AG04450 (cell line): ENCODE measurements around the gene SMOC1. TPM values are rescaled to one million over a fixed set of nuclear protein-coding genes. Genes with fewer than 3 reads are reported as not detected.

Source experiments
- CTCF ChIA-PET: fragments of 300-600, 350-600 bp; formaldehyde crosslinking; extraction: SDS; loops from one replicate; lab custom pipeline; 2022; ENCODE audit warnings: antibody characterized with exemption, inconsistent platforms; lab: Charles Lee
- POLR2A ChIA-PET: fragments of 350-600 bp; formaldehyde crosslinking; extraction: SDS; loops from one replicate; lab custom pipeline; 2021; ENCODE audit warnings: antibody characterized with exemption, inconsistent platforms; lab: Yijun Ruan, JAX
- DNase-seq: peaks from one replicate; pipeline ENCODE4 v3.0.0-alpha.2; 2011; ENCODE audit warnings: low read depth, low spot score
- H3K27ac ChIP-seq: one replicate; pipeline ENCODE4 v1.5.1; 2012; ENCODE audit warnings: low read depth, low read length, control low read depth
- H3K27me3 ChIP-seq: one replicate; pipeline ENCODE4 v1.6.0; 2012; ENCODE audit warnings: low read length; ENCODE audit not compliant: control insufficient read depth, insufficient read depth
- H3K4me3 ChIP-seq: 2 replicates; pipeline ENCODE4 v1.5.1; 2011; ENCODE audit warnings: mild to moderate bottlenecking, low read depth, low read length, control low read depth
- H3K9me3 ChIP-seq: 2 replicates; pipeline ENCODE4 v1.5.1; 2012; ENCODE audit warnings: low read length; ENCODE audit not compliant: control insufficient read depth, insufficient read depth
- polyA plus RNA-seq: library from polyadenylated mRNA; depleted of rRNA; stranded (reverse); fragments of >200 nt; gene quantifications from 2 replicates; pipeline ENCODE4 v1.2.3, GENCODE V29; 2011
- TF ChIP-seq, protein P1 (sequence below): IDR thresholded peaks from 2 replicates; pipeline ENCODE4 v1.5.1; 2011; ENCODE audit warnings: low read depth, low read length, control low read depth, inconsistent platforms

SMOC1 gene
- polyA plus RNA-seq, 1 experiment = 19.2 TPM

DNA sequence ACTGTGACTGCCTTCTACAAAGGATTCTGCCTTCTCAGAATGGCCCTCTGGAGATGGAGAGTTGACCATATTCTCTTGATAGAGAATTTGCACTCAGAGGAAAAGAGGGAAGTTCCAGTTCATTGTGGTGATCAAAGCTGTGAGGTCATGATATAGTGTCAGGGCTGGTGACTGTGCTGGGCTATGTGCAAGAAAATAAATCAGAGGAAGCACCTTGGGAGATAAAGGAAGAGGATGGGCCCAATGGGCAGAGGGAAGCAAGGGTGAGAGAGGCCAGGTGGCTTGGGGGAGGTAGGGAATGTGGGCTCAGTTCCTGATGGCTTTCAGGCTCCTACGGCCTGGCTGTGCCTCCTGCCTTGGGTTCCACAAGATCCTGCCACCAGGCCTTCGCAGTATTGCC, 163.8 kb downstream of the SMOC1 start:
- no peak overlapping the region for H3K27ac ChIP-seq
- no peaks in the 10 kb centered on the region for H3K9me3 ChIP-seq
- POLR2A ChIA-PET = no interaction called here
- CTCF ChIA-PET = interaction anchor here (1.7 kb wide), 1 partner anchor 15 kb away, joined by 5 read pairs; no protein-coding TSS in a partner anchor
- H3K4me3 ChIP-seq = no peak overlapping the region
- no peak for DNase-seq
- peaks cover 12% of the 10 kb centered on the region for H3K27me3 ChIP-seq
- TF ChIP-seq, protein P1, sequence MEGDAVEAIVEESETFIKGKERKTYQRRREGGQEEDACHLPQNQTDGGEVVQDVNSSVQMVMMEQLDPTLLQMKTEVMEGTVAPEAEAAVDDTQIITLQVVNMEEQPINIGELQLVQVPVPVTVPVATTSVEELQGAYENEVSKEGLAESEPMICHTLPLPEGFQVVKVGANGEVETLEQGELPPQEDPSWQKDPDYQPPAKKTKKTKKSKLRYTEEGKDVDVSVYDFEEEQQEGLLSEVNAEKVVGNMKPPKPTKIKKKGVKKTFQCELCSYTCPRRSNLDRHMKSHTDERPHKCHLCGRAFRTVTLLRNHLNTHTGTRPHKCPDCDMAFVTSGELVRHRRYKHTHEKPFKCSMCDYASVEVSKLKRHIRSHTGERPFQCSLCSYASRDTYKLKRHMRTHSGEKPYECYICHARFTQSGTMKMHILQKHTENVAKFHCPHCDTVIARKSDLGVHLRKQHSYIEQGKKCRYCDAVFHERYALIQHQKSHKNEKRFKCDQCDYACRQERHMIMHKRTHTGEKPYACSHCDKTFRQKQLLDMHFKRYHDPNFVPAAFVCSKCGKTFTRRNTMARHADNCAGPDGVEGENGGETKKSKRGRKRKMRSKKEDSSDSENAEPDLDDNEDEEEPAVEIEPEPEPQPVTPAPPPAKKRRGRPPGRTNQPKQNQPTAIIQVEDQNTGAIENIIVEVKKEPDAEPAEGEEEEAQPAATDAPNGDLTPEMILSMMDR = no peak

DNA sequence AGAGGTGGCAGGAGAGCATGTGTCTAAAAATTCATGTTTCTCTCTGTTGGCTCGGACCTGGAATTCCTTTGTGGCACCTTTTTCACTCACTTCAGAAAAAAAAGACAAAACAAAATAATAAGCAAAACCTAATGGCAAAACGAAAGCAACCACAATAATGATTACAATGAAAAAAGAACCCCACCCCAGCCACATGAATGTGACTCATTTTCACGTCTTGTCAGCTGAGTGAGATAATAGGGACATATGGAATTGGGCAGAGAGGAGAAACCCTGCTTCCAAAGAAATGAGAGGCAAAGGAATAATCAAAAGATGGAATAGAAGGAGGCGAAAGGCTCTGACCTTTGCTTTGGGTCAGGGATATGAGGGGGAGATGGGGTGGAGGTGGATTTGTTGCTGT, 166.1 kb downstream of the SMOC1 start:
- TF ChIP-seq, protein P1 = no peak
- POLR2A ChIA-PET = no interaction called here
- H3K4me3 ChIP-seq = no peak overlapping the region
- no peak overlapping the region for H3K27ac ChIP-seq
- CTCF ChIA-PET = interaction anchor here (0.7 to 3.1 kb wide), 11 partner anchors 12 to 669 kb away, joined by 3 to 28 read pairs (median 3); no protein-coding TSS in a partner anchor
- H3K27me3 ChIP-seq = peaks cover 21% of the 10 kb centered on the region
- H3K9me3 ChIP-seq = no peaks in the 10 kb centered on the region
- DNase-seq = no peak

DNA sequence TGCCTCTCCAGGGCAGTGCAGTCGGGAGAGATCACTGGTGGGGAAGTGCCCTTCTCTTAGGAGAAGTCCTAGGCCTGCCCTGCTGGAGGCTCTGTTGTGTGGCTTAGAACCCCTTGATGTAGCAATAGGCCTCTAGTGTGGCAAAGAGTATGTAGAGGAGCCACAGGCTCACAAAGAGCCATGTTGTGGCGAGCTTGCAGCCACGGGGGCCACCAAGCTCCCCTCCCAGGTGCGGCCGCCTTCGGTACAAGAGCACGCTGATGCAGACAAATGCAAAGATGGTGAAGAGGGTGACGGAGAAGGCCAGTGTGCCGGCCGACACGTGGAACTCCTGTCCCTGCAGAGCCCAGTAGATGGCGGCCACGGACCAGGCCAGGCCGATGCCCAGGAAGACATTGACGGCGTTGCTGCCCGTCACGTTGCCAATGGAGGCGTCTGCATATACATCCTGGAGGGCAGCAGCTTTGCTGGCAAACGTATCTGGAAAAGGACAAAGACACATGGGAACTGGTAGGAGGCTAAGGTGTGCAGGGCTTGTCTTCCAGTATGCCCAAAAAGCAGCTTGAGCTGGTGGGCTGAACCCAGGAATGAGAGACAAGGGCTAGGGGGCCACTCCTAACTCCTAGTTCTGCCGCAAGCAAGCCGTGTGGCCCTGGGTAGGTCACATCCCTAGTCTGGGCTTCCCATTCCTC, 166.8 kb downstream of the SMOC1 start:
- Histone ChIP-seq H3K4me3 (no peak overlapping the region), H3K9me3 (no peaks in the 10 kb centered on the region), H3K27me3 (peaks cover 21% of the 10 kb centered on the region), H3K27ac (no peak overlapping the region)
- POLR2A ChIA-PET = no interaction called here
- CTCF ChIA-PET = interaction anchor here (0.7 to 3.1 kb wide), 10 partner anchors 19 to 644 kb away, joined by 3 to 28 read pairs (median 3); no protein-coding TSS in a partner anchor
- peak; percentile 13 for DNase-seq
- TF ChIP-seq, protein P1 = peak; percentile 68

DNA sequence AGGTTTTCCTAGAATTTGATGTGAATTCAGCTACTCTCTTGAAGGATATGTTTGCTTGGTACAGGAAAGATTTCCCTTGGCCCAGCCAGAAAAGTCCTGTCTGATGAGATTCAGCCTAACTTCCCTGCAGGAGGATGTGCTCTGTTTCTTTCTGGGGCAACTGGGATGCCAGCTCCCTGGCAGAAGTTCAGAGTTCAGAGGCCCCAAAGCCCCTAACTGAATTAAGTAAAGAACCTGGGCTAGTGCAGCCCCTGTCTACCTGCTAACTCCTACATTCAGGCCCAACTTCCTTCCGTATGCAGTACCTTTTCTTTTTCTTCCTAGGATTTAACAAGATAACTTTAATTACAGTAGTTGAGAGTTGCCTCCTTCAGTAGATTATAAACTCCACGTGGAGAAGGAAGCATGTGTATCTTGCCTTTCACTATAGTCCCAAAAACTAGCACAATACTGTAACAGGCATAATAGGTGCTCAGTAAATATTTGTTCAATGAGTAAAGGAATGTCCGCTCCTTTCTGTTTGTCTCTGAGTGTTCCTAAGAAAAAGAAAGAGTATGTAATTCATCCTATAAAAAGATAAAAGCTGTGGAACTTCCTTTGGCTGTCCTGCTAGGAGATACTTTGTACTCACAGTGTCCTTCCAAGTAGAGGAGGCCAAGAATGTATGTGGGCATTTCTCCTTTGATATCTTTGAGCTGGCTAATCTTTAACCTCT, 168.5 kb downstream of the SMOC1 start:
- TF ChIP-seq, protein P1 = no peak
- no peak overlapping the region for H3K27ac ChIP-seq
- DNase-seq = no peak
- POLR2A ChIA-PET = no interaction called here
- no peaks in the 10 kb centered on the region for H3K9me3 ChIP-seq
- no peak overlapping the region for H3K4me3 ChIP-seq
- peaks cover 21% of the 10 kb centered on the region for H3K27me3 ChIP-seq
- CTCF ChIA-PET = interaction anchor here (0.6 to 3.1 kb wide), 5 partner anchors 20 to 229 kb away, joined by 3 to 28 read pairs (median 4); no protein-coding TSS in a partner anchor

DNA sequence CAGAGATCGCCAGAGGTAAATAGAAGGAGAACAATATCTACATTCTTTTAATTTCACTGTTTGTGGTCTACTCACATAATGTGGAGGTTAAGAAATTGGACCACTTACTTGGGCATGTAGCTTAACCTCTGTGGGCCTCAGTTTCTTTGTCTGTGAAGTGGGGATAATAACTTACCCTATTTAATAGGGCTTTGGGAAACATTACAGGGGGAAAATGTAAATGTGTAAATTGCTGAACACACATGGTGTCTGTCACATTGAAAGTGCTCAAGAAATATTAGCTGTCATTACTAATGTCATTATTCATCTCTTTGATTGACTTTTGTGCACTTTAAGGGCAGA, 169.1 kb downstream of the SMOC1 start:
- Histone ChIP-seq H3K4me3 (no peak overlapping the region), H3K27ac (no peak overlapping the region), H3K27me3 (peaks cover 18% of the 10 kb centered on the region), H3K9me3 (no peaks in the 10 kb centered on the region)
- no peak for DNase-seq
- TF ChIP-seq, protein P1 = no peak
- ChIA-PET POLR2A (no interaction called here), CTCF (interaction anchor here (0.7 to 1.6 kb wide), 2 partner anchors 26 to 230 kb away, joined by 3 to 4 read pairs; no protein-coding TSS in a partner anchor)
